Endothelial cell of hepatic sinusoid (primary cell): ENCODE data around the gene BTBD9.
"Not testable (repeated sequence)": the region's sequence is repeated elsewhere in the genome, so short reads cannot be mapped to it uniquely, and the experiment has no call there.

Source experiments
- in situ Hi-C: cut with HindIII; loops from 2 replicates; pipeline ENCODE4 v1.10.0; 2017; ENCODE audit warnings: low sequenced_read_pairs

BTBD9 gene

GRCh38 chr6:38142178-38142902 lies 497.4 kb downstream of the BTBD9 start:
- in situ Hi-C loops: no loop called here

- in situ Hi-C loops: no loop called here
These were observed 498.0 kb downstream of the BTBD9 start for GRCh38 chr6:38141716-38142115.

DNA sequence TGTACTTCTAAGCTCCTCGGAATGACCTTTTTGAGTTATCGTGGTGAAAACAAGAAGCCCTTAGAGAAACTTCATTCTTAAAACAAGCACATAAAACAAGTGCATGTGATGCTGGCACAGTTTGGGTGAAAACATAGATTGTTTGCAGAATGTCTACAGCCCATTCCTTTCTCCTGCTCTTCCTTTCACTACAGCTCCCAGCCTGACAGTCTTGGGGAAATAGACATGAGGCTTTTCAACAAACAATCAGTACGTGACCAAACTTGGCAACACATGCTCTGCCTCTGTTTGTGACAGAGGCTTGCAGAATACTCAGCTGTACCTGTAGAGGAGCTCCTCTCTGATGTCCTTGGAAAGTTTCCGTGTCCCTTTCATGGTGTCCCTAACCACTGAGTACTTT lies 498.6 kb downstream of the BTBD9 start:
- in situ Hi-C loops: no loop called here

- in situ Hi-C loops: no loop called here
These were observed 501.4 kb downstream of the BTBD9 start for GRCh38 chr6:38138374-38138773.

- in situ Hi-C loops: no loop called here
These were observed 502.0 kb downstream of the BTBD9 start for GRCh38 chr6:38137608-38138265.

GRCh38 chr6:38136547-38136946 lies 503.2 kb downstream of the BTBD9 start:
- in situ Hi-C loops: no loop called here

DNA sequence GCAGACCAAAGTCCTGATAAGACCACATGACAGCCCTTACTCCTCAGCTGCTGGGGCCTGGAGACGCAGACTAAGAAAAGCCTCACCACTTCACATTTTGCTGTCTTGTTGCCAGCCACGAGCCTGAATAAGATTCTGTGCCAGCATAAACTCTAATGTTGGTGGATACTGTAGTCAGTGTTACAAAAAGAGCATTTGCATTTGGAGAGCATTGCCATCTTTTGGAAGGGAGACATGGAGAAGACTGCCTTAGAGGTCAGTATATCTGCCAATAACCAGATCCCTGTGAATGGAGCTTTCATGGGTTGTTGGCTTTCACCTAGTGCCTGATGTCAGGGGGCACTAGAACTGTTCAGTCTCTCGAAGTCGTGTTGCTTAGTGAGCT lies 505.0 kb downstream of the BTBD9 start:
- in situ Hi-C loops: no loop called here

- in situ Hi-C loops: no loop called here
These were observed 505.6 kb downstream of the BTBD9 start for GRCh38 chr6:38133932-38134703.

GRCh38 chr6:38131527-38131965 lies 508.2 kb downstream of the BTBD9 start:
- in situ Hi-C loops: no loop called here

DNA sequence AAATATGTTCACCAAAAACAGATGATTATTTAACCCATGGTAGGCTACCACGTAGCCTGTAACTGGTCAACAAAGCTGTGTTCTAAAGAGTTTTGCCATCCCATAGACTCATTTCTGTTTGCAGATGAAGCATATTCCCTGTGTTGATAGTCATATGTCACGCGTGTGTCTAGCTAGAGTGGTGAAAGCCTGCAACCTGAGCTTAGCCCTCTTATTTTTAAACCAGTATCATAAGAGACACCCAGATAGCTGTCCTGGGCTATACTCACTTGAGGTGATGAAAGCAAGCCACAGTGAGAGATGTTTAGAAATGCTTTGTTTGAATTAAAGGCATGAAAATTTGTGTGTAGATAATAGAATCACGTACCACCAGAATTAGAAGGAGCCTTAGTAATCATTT lies 512.4 kb downstream of the BTBD9 start:
- in situ Hi-C loops: no loop called here

- in situ Hi-C loops: not testable (repeated sequence)
These were observed 515.4 kb downstream of the BTBD9 start for GRCh38 chr6:38124224-38124926.

GRCh38 chr6:38119516-38119915 lies 520.2 kb downstream of the BTBD9 start:
- in situ Hi-C loops: no loop called here

- in situ Hi-C loops: no loop called here
These were observed 520.9 kb downstream of the BTBD9 start for GRCh38 chr6:38118791-38119365.
